DND-41 (cell line): ENCODE results near the gene METTL4.

Experiments used
- ATAC-seq: fragments of 200-7000 bp; cut with Tn5 transposase; 3 replicates; pipeline ENCODE4 v1.9.1; 2021; ENCODE audit warnings: low read depth; ENCODE audit not compliant: insufficient read depth
- DNase-seq: peaks from one replicate; pipeline ENCODE4 v3.0.0-alpha.2; 2020
- H2AFZ ChIP-seq: 2 replicates; pipeline ENCODE4 v1.6.0; 2012; ENCODE audit warnings: low read depth, low read length
- H3K27ac ChIP-seq: 2 replicates; pipeline ENCODE4 v1.5.1; 2012; ENCODE audit warnings: low read length, inconsistent platforms
- H3K27me3 ChIP-seq: fragments of 200-600 bp; sonication (generic); 2 replicates; pipeline ENCODE4 v1.6.0; 2012; ENCODE audit warnings: low read length, mild to moderate bottlenecking, inconsistent platforms; ENCODE audit not compliant: insufficient read depth, poor library complexity
- H3K36me3 ChIP-seq: 2 replicates; pipeline ENCODE4 v1.5.1; 2012; ENCODE audit warnings: low read length, inconsistent platforms; ENCODE audit not compliant: insufficient read depth
- H3K4me1 ChIP-seq: 2 replicates; pipeline ENCODE4 v1.5.1; 2012; ENCODE audit warnings: mild to moderate bottlenecking, low read length; ENCODE audit not compliant: insufficient read depth
- H3K4me2 ChIP-seq: 2 replicates; pipeline ENCODE4 v1.6.0; 2012; ENCODE audit warnings: mild to moderate bottlenecking, moderate library complexity, low read length, inconsistent platforms; ENCODE audit not compliant: insufficient read depth
- H3K4me3 ChIP-seq, 2 experiments: fragments of 200-600 bp in 1 of 2; shearing (Covaris generic) in 1 of 2; 2 replicates each; pipeline ENCODE4 v1.5.1; 2012 to 2016; ENCODE audit warnings: inconsistent platforms in 2 of 2, low read length in 2 of 2, mild to moderate bottlenecking in 2 of 2, low read depth in 1 of 2, moderate library complexity in 1 of 2
- H3K79me2 ChIP-seq: 2 replicates; pipeline ENCODE4 v1.6.0; 2012; ENCODE audit warnings: low read length, inconsistent platforms; ENCODE audit not compliant: insufficient read depth
- H3K9ac ChIP-seq: 2 replicates; pipeline ENCODE4 v1.6.0; 2012; ENCODE audit warnings: low read depth, mild to moderate bottlenecking, inconsistent platforms, low read length, moderate library complexity
- H3K9me3 ChIP-seq: 2 replicates; pipeline ENCODE4 v1.5.1; 2012; ENCODE audit warnings: low read length, moderate library complexity, mild to moderate bottlenecking, inconsistent platforms; ENCODE audit not compliant: insufficient read depth, severe bottlenecking
- H4K20me1 ChIP-seq: 2 replicates; pipeline ENCODE4 v1.6.0; 2012; ENCODE audit warnings: low read length; ENCODE audit not compliant: insufficient read depth
- CTCF ChIP-seq: IDR thresholded peaks from 2 replicates; pipeline ENCODE4 v1.5.1; 2012; ENCODE audit warnings: borderline replicate concordance, low read length, moderate library complexity, mild to moderate bottlenecking; ENCODE audit not compliant: poor library complexity, severe bottlenecking; ENCODE audit errors: extremely low read depth
- EZH2 ChIP-seq: IDR thresholded peaks from 3 replicates; pipeline ENCODE4 v1.6.1; 2012; ENCODE audit warnings: borderline replicate concordance, low read depth, mild to moderate bottlenecking, moderate library complexity, low read length, inconsistent platforms; ENCODE audit not compliant: severe bottlenecking

Gene METTL4

DNA sequence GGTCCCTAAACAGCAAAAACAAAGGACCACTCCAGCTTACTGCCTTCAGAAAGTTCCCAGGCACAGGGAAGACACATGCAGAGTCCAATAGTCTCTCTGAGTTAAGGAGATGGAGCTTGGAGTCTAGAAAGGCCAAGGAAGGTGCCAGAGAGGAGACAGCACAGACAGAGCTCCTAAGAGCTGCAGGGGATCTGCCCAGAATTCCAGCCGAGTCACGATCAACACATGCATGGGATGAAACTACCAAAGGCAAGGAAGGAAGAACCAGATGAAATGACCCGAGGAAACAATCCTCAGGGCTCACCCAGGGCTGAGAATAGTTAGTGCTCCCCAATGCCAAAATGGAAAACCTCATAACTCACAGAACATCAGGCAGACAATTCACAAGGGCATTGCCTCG lies 15.4 kb downstream of the METTL4 start:
- Histone ChIP-seq H3K9me3 (no peaks in the 10 kb centered on the region), H3K79me2 (no peaks in the 10 kb centered on the region), H4K20me1 (no peaks in the 10 kb centered on the region), H3K4me3 (no peak overlapping the region), H3K27me3 (no peaks in the 10 kb centered on the region), H3K27ac (no peak overlapping the region), H3K4me2 (no peak overlapping the region), H3K4me1 (no peaks in the 10 kb centered on the region), H2AFZ (no peak overlapping the region), H3K36me3 (peaks cover 9% of the 10 kb centered on the region), H3K9ac (no peak overlapping the region)
- TF ChIP-seq CTCF (no peak), EZH2 (no peak)
- DNase-seq (no peak), ATAC-seq (no peak)

DNA sequence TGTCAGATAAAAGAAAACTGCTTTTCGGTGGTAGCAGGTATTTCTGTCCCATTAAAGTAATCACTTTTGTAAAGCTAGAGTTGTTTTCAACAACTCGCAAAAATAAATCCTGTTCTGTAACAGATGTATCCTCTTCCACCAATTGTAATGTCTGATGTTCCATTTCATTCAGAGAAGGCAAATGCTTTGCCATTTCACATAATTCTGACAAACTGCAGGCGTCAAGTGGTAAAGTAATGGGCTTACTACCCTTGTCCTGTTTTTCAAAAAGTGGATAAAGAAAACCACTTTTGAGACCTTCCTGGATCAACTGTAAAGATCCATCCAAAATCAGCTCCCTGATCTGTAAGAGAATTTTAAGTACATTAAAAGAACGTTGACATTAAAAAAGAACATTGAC lies 16.6 kb downstream of the METTL4 start:
- Histone ChIP-seq H3K9ac (no peak overlapping the region), H3K79me2 (no peaks in the 10 kb centered on the region), H3K9me3 (no peaks in the 10 kb centered on the region), H3K27ac (no peak overlapping the region), H3K27me3 (no peaks in the 10 kb centered on the region), H4K20me1 (no peaks in the 10 kb centered on the region), H3K4me2 (no peak overlapping the region), H3K36me3 (peaks cover 7% of the 10 kb centered on the region), H3K4me1 (no peaks in the 10 kb centered on the region), H3K4me3 (no peak overlapping the region), H2AFZ (no peak overlapping the region)
- ATAC-seq (no peak), DNase-seq (no peak)
- TF ChIP-seq EZH2 (no peak), CTCF (no peak)

GRCh38 chr18:2551425-2551824 lies 19.9 kb downstream of the METTL4 start:
- Histone ChIP-seq H3K4me3 (no peak overlapping the region), H3K9ac (no peak overlapping the region), H3K27me3 (no peaks in the 10 kb centered on the region), H2AFZ (no peak overlapping the region), H3K4me1 (no peaks in the 10 kb centered on the region), H4K20me1 (no peaks in the 10 kb centered on the region), H3K79me2 (no peaks in the 10 kb centered on the region), H3K27ac (no peak overlapping the region), H3K9me3 (no peaks in the 10 kb centered on the region), H3K36me3 (peaks cover 12% of the 10 kb centered on the region), H3K4me2 (no peak overlapping the region)
- TF ChIP-seq CTCF: no peak
- no peak for TF ChIP-seq EZH2
- ATAC-seq: no peak
- no peak for DNase-seq

DNA sequence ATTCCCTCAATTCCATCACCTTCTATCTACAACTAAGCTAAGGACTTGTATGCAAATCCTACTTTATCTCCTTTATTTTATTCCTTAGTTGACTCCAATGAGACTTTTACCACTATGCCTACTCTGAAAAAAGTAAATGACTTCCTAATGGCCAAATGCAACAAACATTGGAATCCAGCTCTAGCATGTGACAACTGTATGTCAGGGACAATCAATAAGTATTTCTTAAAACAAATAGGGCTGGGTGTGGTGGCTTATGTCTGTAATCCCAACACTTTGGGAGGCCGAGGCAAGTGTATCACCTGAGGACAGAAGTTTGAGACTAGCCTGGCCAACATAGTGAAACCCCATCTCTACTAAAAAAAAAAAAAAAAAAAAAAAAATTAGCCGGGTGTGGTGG lies 21.8 kb downstream of the METTL4 start:
- no peaks in the 10 kb centered on the region for H4K20me1 ChIP-seq

More for the DNA sequence above, 21.8 kb downstream of the METTL4 start:
- no peak overlapping the region for H3K27ac ChIP-seq
- ATAC-seq: no peak
- no peak for TF ChIP-seq EZH2
- TF ChIP-seq CTCF: no peak
- no peak overlapping the region for H3K4me2 ChIP-seq
- no peaks in the 10 kb centered on the region for H3K27me3 ChIP-seq
- no peaks in the 10 kb centered on the region for H3K9me3 ChIP-seq
- H2AFZ ChIP-seq: no peak overlapping the region
- no peak for DNase-seq
- H3K79me2 ChIP-seq: no peaks in the 10 kb centered on the region
- H3K36me3 ChIP-seq: peaks cover 12% of the 10 kb centered on the region
- H3K4me1 ChIP-seq: no peaks in the 10 kb centered on the region
- H3K4me3 ChIP-seq: no peak overlapping the region
- no peak overlapping the region for H3K9ac ChIP-seq
